NB4 (cell line): ENCODE data around the gene PRADC1.

Experiments
- CTCF ChIP-seq: IDR thresholded peaks from one replicate; pipeline ENCODE4 v1.5.1; 2012; ENCODE audit warnings: low read depth, low read length
- MAX ChIP-seq: IDR thresholded peaks from 2 replicates; pipeline ENCODE4 v1.6.1; 2011; ENCODE audit warnings: low read depth, low read length
- POLR2A ChIP-seq: IDR thresholded peaks from 2 replicates; pipeline ENCODE4 v1.6.1; 2011; ENCODE audit warnings: mild to moderate bottlenecking; ENCODE audit not compliant: insufficient read length; ENCODE audit errors: extremely low read depth

- TF ChIP-seq CTCF (no peak), MAX (no peak), POLR2A (no peak)
Measured at GRCh38 chr2:73266061-73266901, 33.2 kb upstream of the PRADC1 start.
